Adrenal gland (tissue), 5 donors: ENCODE measurements around the gene CDH5.

Experiments used
- POLR2A ChIP-seq, 2 donors: fragments of 450-650 bp; IDR thresholded peaks; one replicate each; pipeline ENCODE4 v1.6.1; 2017; ENCODE audit warnings: antibody characterized with exemption in 2 of 2, mild to moderate bottlenecking in 2 of 2, moderate library complexity in 1 of 2
- TF ChIP-seq, protein P1 (sequence below), 6 experiments: fragments of 450-650 bp in 4 of 6; fragments of 200-600 bp in 2 of 6; sonication (generic) in 1 of 6; IDR thresholded peaks; 1 replicate in 5 of 6; 2 replicates in 1 of 6; pipeline versions ENCODE4 v1.5.1 to v1.8.0; 2016 to 2021; ENCODE audit warnings: antibody characterized with exemption in 6 of 6, mild to moderate bottlenecking in 2 of 6, moderate library complexity in 1 of 6
- donor health status: DM: no; HTN: no; CAD: no.

DNA sequence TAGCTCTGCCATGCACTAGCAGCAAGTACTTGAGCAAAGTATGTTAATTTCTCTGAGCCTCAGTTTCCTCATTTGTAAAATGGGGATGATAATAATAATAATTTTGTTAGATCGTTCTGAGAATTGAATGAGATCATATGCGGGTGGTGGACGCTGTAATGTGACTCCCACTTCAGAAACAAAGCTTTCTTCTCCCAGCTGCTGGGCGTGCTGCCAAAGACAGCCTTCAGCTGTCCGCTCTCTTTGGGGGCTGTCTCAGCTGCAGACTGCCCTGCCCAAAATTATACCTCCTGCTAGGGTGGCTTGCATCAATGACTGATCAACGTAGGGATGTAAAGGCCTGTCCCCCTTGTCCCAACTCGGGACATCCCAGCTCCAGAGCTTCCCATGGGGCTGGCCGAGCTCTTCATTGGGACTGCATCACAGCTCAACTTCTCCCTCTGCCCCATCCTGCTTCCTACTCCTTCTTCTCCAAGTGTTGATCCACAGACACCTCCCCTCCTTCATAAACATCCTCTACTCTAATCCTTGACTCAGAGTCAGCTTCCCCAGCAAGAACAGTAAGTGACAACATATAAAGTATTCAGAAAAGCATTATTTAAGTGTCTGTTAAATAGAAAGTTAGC is 30.7 kb upstream of the CDH5 start:
- TF ChIP-seq, protein P1, sequence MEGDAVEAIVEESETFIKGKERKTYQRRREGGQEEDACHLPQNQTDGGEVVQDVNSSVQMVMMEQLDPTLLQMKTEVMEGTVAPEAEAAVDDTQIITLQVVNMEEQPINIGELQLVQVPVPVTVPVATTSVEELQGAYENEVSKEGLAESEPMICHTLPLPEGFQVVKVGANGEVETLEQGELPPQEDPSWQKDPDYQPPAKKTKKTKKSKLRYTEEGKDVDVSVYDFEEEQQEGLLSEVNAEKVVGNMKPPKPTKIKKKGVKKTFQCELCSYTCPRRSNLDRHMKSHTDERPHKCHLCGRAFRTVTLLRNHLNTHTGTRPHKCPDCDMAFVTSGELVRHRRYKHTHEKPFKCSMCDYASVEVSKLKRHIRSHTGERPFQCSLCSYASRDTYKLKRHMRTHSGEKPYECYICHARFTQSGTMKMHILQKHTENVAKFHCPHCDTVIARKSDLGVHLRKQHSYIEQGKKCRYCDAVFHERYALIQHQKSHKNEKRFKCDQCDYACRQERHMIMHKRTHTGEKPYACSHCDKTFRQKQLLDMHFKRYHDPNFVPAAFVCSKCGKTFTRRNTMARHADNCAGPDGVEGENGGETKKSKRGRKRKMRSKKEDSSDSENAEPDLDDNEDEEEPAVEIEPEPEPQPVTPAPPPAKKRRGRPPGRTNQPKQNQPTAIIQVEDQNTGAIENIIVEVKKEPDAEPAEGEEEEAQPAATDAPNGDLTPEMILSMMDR (IDR thresholded peaks at IDR 0.05) = no peak
- no peak for TF ChIP-seq POLR2A (IDR thresholded peaks at IDR 0.05)
